ENCODE results near the gene IL23R. TPM values are rescaled to one million over a fixed set of nuclear protein-coding genes. Genes with fewer than 3 reads are reported as not detected.

The IL23R gene
- total RNA-seq, 1 donor from 2014 or later, result not detected

- H4K20me1 ChIP-seq (ENCODE audit: insufficient read depth, low read length), result no peaks in the 10 kb centered on the region
- no peak overlapping the region for H3K4me3 Mint-ChIP-seq (ENCODE audit: unreplicated experiment)
- peak; percentile 81 for FAIRE-seq
- H3K4me3 ChIP-seq (ENCODE audit: insufficient read depth, low read depth, low read length), result peak overlapping the region; percentile 61
- H3K9ac ChIP-seq (ENCODE audit: low read length), result no peak overlapping the region
- no peak overlapping the region for H3K27ac ChIP-seq (ENCODE audit: low read depth, low read length)
- DNase-seq (ENCODE audit: low read depth), result peak; percentile 84
- H3K4me2 ChIP-seq (ENCODE audit: low read length), result peak overlapping the region; percentile 95
- H3K4me1 Mint-ChIP-seq (ENCODE audit: low read depth, unreplicated experiment), result no peaks in the 10 kb centered on the region
- H3K27me3 Mint-ChIP-seq (ENCODE audit: low read depth, unreplicated experiment), result peaks cover 4% of the 10 kb centered on the region
- H3K9me3 Mint-ChIP-seq (ENCODE audit: unreplicated experiment), result peaks cover 6% of the 10 kb centered on the region
- H3K79me2 ChIP-seq (ENCODE audit: insufficient read depth, low read length), result no peaks in the 10 kb centered on the region
- H3K36me3 Mint-ChIP-seq (ENCODE audit: low read depth, unreplicated experiment), result no peaks in the 10 kb centered on the region
- H3K9me3 ChIP-seq (ENCODE audit: insufficient read depth, low read depth, low read length), result no peaks in the 10 kb centered on the region
- no peak for TF ChIP-seq CTCF (IDR thresholded peaks at IDR 0.05; ENCODE audit: insufficient read depth, low read depth, low read length)
- TF ChIP-seq EZH2 (IDR thresholded peaks at IDR 0.05; ENCODE audit: insufficient read depth, low read length), result no peak
- no peaks in the 10 kb centered on the region for H3K4me1 ChIP-seq (ENCODE audit: insufficient read depth, low read length)
- H3K36me3 ChIP-seq (ENCODE audit: insufficient read depth, low read length), result no peaks in the 10 kb centered on the region
- H2AFZ ChIP-seq (ENCODE audit: low read depth, low read length), result no peak overlapping the region
- no peak overlapping the region for H3K27ac Mint-ChIP-seq (ENCODE audit: unreplicated experiment)
- H3K27me3 ChIP-seq (ENCODE audit: insufficient read depth, low read length), result no peaks in the 10 kb centered on the region
These were observed 30.9 kb upstream of the IL23R start for GRCh38 chr1:67135354-67135753.

- Histone ChIP-seq H3K4me2 (ENCODE audit: low read length) (no peak overlapping the region), H3K27ac (ENCODE audit: low read depth, low read length) (no peak overlapping the region), H3K9ac (ENCODE audit: low read length) (no peak overlapping the region), H3K9me3 (ENCODE audit: insufficient read depth, low read depth, low read length) (no peaks in the 10 kb centered on the region), H2AFZ (ENCODE audit: low read depth, low read length) (no peak overlapping the region), H4K20me1 (ENCODE audit: insufficient read depth, low read length) (no peaks in the 10 kb centered on the region), H3K27me3 (ENCODE audit: insufficient read depth, low read length) (no peaks in the 10 kb centered on the region), H3K79me2 (ENCODE audit: insufficient read depth, low read length) (no peaks in the 10 kb centered on the region), H3K4me3 (ENCODE audit: insufficient read depth, low read depth, low read length) (no peak overlapping the region), H3K36me3 (ENCODE audit: insufficient read depth, low read length) (no peaks in the 10 kb centered on the region), H3K4me1 (ENCODE audit: insufficient read depth, low read length) (no peaks in the 10 kb centered on the region)
- DNase-seq (ENCODE audit: low read depth), result no peak
- TF ChIP-seq EZH2 (IDR thresholded peaks at IDR 0.05; ENCODE audit: insufficient read depth, low read length) (no peak), CTCF (IDR thresholded peaks at IDR 0.05; ENCODE audit: insufficient read depth, low read depth, low read length) (no peak)
- Mint-ChIP-seq H3K9me3 (ENCODE audit: unreplicated experiment) (peaks cover 6% of the 10 kb centered on the region), H3K4me3 (ENCODE audit: unreplicated experiment) (no peak overlapping the region), H3K36me3 (ENCODE audit: low read depth, unreplicated experiment) (no peaks in the 10 kb centered on the region), H3K4me1 (ENCODE audit: low read depth, unreplicated experiment) (no peaks in the 10 kb centered on the region), H3K27me3 (ENCODE audit: low read depth, unreplicated experiment) (peaks cover 4% of the 10 kb centered on the region), H3K27ac (ENCODE audit: unreplicated experiment) (no peak overlapping the region)
- FAIRE-seq, result no peak
These were observed 28.9 kb upstream of the IL23R start for GRCh38 chr1:67137307-67137753.

GRCh38 chr1:67138813-67139499, 27.3 kb upstream of the IL23R start:
- H3K79me2 ChIP-seq (ENCODE audit: insufficient read depth, low read length), result no peaks in the 10 kb centered on the region
- no peak for TF ChIP-seq EZH2 (IDR thresholded peaks at IDR 0.05; ENCODE audit: insufficient read depth, low read length)
- TF ChIP-seq CTCF (IDR thresholded peaks at IDR 0.05; ENCODE audit: insufficient read depth, low read depth, low read length), result no peak
- no peak overlapping the region for H2AFZ ChIP-seq (ENCODE audit: low read depth, low read length)

More at GRCh38 chr1:67138813-67139499, 27.3 kb upstream of the IL23R start:
- peaks cover 4% of the 10 kb centered on the region for H3K27me3 Mint-ChIP-seq (ENCODE audit: low read depth, unreplicated experiment)
- H3K9me3 Mint-ChIP-seq (ENCODE audit: unreplicated experiment), result peaks cover 6% of the 10 kb centered on the region
- Histone ChIP-seq H3K36me3 (ENCODE audit: insufficient read depth, low read length) (no peaks in the 10 kb centered on the region), H4K20me1 (ENCODE audit: insufficient read depth, low read length) (no peaks in the 10 kb centered on the region), H3K27ac (ENCODE audit: low read depth, low read length) (no peak overlapping the region), H3K4me2 (ENCODE audit: low read length) (no peak overlapping the region), H3K27me3 (ENCODE audit: insufficient read depth, low read length) (no peaks in the 10 kb centered on the region), H3K9me3 (ENCODE audit: insufficient read depth, low read depth, low read length) (no peaks in the 10 kb centered on the region), H3K9ac (ENCODE audit: low read length) (no peak overlapping the region), H3K4me3 (ENCODE audit: insufficient read depth, low read depth, low read length) (no peak overlapping the region), H3K4me1 (ENCODE audit: insufficient read depth, low read length) (no peaks in the 10 kb centered on the region)
- H3K4me3 Mint-ChIP-seq (ENCODE audit: unreplicated experiment), result no peak overlapping the region
- H3K36me3 Mint-ChIP-seq (ENCODE audit: low read depth, unreplicated experiment), result no peaks in the 10 kb centered on the region
- FAIRE-seq (no peak), DNase-seq (ENCODE audit: low read depth) (no peak)
- no peak overlapping the region for H3K27ac Mint-ChIP-seq (ENCODE audit: unreplicated experiment)
- H3K4me1 Mint-ChIP-seq (ENCODE audit: low read depth, unreplicated experiment), result no peaks in the 10 kb centered on the region
